Measurements from ENCODE around the gene UBXN1. TPM values are rescaled to one million over a fixed set of nuclear protein-coding genes. Genes with fewer than 3 reads are reported as not detected.
A peak's percentile ranks its signal among the peaks of the same experiment; 100 is the strongest.
"Not testable (repeated sequence)": the region's sequence is repeated elsewhere in the genome, so short reads cannot be mapped to it uniquely, and the experiment has no call there.

The UBXN1 gene
- total RNA-seq, 1 donor from 2014 or later, result 105 TPM

DNA sequence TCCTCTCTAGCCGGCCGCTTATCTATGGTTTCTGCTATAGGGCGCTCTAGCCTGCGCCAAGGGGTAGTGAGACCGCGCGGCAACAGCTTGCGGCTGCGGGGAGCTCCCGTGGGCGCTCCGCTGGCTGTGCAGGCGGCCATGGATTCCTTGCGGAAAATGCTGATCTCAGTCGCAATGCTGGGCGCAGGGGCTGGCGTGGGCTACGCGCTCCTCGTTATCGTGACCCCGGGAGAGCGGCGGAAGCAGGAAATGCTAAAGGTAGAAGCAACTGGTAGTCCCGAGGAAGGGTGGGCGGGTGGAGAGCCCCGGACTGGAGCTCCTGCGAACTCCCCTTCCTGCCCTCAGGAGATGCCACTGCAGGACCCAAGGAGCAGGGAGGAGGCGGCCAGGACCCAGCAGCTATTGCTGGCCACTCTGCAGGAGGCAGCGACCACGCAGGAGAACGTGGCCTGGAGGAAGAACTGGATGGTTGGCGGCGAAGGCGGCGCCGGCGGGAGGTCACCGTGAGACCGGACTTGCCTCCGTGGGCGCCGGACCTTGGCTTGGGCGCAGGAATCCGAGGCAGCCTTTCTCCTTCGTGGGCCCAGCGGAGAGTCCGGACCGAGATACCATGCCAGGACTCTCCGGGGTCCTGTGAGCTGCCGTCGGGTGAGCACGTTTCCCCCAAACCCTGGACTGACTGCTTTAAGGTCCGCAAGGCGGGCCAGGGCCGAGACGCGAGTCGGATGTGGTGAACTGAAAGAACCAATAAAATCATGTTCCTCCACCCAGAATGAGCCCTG is 7.1 kb downstream of the UBXN1 start, which contains the start of the genes LBHD1 and UQCC3:
Gene LBHD1, minus strand, starts transcription at position 660 of the 782 bp plus-strand sequence. CDS start 2,236 bp downstream, outside the sequence.
Gene UQCC3, plus strand, starts transcription at position 66 of the 782 bp plus-strand sequence. Its CDS starts 73 bp downstream, at position 139.
- DNase-seq (ENCODE audit: low read depth), result peak; percentile 75

DNA sequence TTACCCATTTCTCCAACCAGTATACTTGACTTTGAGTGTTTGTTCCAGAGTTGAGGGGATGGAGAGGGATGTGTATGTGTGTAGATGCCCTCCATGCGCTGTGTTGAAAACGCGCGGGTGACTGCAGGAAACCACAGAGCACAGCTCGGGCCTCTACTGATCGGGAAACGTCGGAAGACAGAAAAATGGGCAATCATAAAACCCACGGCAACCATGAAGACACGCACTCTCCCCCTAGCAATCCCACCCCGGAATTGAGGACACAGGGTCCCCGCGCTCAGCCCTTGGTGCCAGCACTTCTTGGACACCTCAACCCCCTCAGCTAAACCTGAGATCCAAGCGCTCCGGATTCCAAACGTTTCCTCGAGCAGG is 7.7 kb downstream of the UBXN1 start:
- peak; percentile 33 for DNase-seq (ENCODE audit: low read depth)

DNA sequence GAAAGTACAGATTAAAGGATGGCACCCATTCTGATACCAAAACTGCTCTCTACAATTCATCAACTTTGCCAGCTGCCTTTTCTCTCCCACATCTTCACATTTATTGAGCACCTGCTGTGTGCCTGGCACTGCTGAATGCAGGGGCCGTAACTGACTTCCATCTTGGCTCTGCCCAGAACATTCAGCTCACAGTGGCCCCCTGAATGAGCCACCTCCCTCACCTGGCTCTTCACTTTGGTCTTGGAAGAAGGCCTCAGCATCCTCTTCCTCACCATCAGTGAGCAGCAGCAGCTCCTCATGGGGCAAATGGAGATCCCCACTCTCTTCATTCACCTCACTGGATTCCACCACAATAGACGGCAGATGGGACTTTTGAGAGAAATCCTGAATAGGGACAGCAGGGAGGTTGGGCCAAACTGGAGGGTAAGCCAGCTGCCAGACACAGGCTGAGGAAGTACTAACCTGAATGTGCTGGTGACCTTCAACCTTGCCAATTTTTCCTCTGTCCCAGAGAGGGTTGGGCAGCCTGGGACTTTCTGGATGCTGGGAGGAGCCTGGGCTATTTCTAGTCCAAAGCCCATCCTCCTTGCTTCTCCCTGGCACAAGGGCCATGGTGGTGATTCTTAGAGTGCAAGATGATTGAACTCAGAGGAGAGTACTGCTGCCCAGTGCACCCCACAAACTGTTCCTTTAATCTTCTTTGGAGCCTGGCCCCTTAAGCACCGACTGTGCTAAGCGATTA is 9.3 kb downstream of the UBXN1 start:
- no peak for DNase-seq (ENCODE audit: low read depth)

DNA sequence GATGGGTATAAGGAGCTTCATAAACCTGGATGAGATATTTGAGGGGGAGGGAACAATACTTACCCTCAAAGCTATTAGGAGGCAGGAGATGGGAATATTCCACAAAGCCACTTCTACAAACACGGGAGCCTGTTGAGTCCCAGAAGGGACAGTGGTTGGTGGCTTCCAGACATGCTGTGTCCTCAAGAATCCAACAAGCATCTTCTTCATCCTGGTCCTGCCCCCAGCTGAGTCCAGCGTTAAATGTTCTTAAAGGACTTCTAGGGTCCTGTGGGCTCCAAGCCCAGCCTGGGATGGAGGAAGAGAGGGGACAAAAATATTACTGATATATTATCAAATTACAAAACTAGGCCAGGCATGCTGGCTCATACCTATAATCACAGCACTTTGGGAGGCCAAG is 11.4 kb downstream of the UBXN1 start:
- no peak for DNase-seq (ENCODE audit: low read depth)

DNA sequence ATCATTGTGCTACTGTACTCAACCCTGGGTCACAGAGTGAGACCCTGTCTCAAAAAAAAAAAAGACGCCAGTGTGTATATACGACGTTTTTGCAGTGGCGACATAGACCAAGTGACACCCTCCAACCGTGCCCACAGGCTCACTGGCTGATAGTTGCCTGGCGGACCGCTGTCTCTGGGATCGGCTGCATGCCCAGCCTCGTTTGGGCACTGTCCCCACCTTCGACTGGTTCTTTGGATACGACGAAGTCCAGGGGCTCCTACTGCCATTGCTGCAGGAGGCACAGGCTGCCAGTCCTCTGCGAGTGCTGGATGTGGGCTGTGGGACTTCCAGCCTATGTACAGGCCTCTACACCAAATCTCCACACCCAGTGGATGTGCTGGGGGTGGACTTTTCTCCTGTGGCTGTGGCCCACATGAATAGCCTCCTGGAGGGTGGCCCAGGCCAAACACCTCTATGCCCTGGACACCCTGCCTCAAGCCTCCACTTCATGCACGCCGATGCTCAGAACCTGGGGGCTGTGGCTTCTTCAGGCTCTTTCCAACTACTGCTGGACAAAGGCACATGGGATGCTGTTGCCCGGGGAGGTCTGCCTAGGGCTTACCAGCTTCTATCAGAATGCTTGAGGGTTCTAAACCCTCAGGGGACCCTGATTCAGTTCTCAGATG is 12.5 kb downstream of the UBXN1 start:
- no peak for DNase-seq (ENCODE audit: low read depth)

DNA sequence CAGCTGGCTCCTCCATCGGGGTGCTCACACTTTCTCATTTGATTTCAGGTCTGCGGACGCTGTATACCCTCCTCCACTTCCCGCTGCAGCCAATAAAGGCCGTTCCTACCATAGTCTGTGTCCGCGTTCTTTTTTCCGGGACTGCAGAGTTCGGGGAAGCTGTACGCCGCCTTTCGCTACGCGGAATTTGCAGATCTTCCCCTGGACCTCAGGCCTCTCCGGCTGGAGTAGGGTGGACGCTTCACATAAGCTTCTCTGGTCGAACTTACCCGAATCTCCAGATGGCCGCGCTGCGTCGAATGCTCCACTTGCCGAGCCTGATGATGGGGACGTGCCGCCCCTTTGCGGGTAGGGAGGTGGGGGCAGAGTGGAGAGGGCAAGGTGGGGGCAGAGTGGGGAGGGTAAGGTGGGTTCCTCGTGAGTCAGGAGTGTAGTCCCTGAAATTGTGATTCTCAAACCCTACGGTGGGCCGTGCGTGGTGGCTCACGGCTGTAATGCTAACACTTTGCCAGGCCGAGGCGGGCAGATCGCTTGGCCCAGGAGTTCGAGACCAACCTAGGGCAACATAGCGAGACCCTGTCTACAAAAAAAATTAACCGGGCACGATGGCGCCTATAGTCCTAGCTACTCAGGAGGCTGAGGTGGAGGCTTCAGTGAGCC is 13.1 kb downstream of the UBXN1 start:
- DNase-seq (ENCODE audit: low read depth), result peak; percentile 48

DNA sequence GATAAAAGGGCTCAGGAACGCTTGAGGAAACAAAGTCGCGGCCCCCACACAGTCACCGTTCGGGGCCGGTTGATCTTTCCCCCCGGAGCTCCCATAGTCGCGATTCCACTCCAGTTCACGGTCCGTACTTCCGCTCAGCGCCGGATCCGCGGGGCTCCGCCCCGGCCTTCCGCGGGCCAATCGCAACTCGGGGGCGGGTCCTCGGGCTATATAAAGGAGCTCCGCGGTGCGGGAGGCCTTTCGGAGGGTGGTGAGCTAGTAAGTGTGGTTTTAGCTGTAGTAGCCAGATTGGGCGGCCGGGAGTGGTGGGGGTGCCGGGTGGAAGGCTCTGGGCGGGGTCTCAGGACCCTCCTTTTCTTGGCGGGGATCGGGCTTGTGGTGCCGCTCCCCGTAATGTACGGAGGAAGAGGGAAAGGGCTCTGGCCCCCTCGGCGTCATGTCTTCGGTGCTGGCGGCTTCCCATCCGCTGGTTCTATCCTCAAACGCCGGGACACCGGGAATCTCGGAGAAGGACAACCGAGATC is 13.7 kb downstream of the UBXN1 start, which contains the start of the genes C11orf98 and CSKMT:
Gene C11orf98, minus strand, starts transcription at position 136 of the 524 bp plus-strand sequence. Its CDS starts 41 bp downstream, at position 95.
Gene CSKMT, plus strand, starts transcription at position 238 of the 524 bp plus-strand sequence. CDS start 568 bp downstream, outside the sequence.
- peak; percentile 74 for DNase-seq (ENCODE audit: low read depth)

DNA sequence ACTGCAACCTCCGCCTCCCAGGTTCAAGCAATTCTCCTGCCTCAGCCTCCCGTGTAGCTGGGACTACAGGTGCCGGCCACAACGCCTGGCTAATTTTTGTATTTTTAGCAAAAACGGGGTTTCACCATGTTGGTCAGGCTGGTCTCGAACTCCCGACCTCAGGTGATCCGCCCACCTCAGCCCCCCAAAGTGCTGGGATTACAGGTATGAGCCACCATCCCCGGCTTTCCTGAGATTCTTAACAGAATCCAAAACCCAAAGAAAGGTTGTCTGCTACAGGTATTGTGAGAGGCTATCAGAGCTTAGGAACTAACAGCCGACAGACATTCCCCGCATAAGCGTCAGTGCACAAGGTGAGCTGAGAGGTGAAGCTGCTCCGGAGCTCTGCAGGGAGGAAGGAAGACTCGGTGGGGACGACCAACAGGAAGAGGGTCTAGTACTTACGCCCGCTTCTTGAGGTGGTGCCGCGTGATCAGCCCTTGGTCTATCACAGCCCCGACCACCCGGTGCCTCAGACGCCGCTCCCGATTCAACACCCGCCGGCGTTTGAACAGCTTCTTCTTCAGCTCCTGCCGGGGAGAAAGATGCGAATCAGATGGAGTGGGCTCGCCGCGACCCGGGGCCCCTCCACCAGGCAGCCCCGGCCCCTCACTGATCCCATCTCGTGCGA is 14.3 kb downstream of the UBXN1 start:
- DNase-seq (ENCODE audit: low read depth), result peak; percentile 71

DNA sequence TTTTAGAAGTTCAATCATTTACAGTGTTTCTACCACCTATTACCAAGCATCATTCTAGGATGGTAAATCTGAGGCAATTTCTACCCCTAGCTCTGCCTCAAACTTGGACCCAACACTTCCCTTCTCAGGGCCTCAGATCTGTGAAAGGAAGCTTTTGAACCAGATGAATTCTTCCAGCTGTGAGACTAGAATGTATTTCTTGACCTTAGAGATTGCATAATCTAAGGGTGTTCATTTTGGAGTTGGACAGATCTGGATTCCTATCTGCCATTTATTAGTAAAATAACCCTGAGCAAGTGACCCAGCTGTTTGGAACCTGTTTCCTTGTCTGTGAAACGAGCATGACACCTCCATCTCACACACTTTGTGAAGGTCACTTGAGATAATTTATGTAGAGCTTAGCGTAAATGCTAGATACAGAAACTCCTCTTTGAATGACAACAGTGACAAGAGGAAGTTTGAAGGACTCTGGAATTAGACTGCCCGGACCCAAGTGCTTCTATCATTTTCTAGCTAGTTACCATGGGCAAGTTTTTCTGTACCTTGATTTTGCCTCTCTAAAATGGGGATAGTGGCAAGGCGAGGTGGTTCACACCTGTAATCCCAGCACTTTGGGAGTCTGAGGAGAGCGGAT is 22.0 kb downstream of the UBXN1 start:
- DNase-seq (ENCODE audit: low read depth), result no peak

DNA sequence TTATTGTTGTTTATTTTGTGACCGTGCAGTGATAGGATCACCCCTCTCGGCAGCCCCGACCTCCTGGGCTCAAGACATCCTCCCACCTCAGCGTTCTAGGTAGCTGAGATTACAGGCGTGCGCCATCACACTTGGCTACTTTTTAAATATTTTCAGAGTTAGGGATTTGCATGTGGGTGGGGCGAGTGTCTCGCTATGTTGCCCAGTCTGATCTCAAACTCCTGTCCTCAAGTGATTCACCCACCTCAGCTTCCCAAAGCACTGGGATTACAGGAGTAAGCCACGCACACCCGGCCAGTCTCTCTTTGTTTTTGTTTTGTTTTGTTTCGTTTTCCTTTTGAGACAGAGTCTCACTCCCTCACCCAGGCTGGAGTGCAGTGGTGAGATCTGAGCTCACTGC is 24.6 kb downstream of the UBXN1 start:
- DNase-seq (ENCODE audit: low read depth), result no peak

DNA sequence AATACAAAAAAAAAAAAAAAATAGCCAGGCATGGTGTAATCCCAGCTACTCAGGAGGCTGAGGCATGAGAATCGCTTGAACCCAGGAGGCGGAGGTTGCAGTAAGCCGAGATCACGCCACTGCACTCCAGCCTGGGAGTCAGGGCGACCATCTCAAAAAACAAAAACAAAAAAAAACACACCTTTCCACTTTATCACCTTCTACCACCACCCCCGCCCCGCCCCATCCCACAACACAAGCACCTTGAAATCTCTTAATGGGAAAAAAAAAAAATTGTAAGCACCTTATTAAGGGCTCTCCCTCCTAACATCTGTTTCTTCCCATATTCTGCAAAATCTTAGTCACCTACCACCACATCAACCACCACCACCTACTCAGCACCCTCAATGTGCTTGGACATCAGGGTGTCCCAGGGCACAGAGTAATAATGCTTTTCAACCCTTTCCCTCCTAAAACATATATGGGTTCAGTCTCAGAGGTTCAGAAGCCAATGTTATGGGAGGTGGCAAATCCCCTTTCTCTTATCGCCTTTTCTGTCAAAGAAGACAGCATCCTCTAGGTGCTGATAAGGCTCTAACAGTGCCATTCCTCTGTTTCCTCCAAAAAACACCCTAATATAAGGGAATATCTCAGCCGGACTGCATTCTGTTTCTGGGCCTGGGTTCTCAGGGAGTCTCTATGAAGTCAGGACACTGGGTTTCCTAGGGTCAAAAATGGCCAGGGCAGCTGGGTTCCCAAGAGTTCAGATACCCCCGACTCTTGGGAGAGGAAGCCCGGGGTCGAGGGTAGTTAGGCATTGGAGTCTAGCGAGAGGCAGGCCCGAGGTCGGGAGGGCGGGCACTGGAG is 26.5 kb downstream of the UBXN1 start:
- no peak for DNase-seq (ENCODE audit: low read depth)

DNA sequence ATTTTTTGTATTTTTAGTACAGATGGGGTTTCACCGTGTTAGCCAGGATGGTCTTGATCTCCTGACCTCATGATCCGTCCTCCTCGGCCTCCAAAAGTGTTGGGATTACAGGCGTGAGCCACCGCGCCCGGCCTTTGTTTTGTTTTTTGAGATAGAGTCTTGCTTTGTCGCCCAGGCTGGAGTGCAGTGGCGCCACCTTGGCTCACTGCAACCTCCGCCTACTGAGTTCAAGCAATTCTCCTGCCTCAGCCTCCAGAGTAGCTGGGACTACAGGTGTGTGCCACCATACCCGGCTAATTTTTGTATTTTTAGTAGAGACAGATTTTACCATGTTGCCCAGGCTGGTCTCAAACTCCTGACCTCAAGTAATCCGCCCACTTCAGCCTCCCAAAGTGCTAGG is 28.6 kb downstream of the UBXN1 start:
- DNase-seq (ENCODE audit: low read depth), result not testable (repeated sequence)

DNA sequence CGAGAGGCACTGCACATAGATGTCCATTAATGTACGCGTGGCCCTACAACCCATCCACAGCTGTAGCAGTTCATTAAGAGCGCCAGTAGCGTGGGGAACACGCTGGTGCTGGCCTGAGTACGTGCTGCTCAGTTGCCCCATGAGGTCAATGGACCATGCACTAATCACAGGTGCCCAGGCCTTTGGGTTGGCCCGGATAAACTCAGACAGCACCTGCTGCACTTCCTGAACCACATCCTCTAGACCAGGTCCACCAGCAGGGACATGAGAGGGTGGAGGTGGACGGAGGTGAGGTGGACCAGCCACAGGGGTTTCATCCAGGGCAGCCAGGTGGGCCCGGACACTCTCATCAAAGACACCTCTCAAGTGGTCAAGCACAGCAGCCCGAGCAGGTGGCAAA is 29.4 kb downstream of the UBXN1 start:
- DNase-seq (ENCODE audit: low read depth), result no peak

DNA sequence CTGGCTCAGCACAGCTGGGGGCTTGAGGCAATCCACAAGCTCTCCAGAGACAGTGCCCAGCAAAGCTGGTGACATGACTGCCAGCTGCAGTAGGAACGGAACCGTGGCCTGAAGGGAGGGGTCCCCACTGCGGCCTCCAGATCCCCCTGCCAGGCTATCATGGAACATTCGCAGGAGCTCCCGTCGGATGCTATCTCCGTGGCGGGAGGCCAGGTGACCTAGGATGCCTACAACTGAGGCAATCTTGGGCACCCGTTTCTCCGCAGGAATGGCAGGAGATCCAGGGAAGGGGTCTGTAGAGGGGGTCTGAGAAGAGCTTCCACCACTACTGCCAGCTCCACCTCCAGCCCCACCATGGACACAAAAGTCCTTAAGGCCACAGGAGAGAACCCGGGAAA is 29.9 kb downstream of the UBXN1 start:
- no peak for DNase-seq (ENCODE audit: low read depth)

DNA sequence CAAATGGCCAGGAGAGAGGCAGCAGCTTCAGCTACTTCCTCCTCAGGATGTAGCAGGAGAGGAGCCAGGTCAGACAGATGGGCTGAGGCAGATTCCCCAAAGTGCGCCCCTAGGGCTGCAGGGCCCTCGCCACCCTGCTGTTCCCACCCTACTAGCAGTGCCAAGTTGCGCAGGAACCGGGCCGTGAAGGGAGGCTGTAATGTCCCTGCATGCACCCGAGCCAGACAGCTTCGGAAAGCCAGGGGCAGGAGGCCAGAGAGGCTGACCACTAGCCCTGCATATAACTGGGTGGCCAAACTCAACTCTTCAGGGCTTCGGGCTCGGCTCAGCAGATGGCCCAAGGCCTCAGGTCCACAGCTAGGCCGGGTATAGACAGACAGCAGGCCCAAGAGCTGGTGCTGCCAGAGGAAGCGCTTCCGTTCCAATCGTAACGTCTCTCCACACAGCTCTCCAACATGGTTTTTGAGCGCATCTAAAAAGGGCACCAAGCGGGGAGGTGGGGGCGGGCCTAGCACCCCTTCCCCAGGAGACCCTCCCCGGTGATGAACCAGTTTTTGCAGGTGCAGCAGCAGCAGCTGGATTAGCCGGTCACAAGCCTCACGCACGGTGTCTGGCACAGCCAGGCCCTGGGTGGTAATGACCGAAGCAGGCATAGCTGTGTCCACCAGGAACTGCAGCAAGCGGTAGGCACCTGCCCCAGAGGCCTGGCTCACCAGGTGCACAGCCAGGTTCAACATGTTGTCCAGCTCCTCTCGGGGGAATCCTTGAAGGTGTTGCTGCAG is 30.5 kb downstream of the UBXN1 start:
- no peak for DNase-seq (ENCODE audit: low read depth)

DNA sequence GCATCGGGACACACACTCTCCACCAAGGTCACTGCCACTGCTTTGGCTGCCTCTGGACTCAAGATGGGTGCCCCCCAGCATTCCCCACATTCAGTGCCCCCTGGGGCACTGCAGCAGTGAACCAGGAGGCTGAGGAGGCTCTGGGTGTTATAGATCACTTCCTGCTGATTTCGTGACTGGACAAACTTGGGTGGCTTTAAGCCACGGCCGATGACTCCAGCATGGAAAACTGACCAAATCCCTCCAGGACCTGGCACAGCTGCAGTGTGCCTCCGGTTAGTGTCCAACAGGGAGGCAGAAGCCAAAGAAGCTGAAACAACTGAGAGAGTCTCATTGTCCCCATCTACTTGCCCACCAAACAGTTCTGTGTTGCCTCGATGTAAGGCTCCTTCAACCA is 31.3 kb downstream of the UBXN1 start:
- no peak for DNase-seq (ENCODE audit: low read depth)

DNA sequence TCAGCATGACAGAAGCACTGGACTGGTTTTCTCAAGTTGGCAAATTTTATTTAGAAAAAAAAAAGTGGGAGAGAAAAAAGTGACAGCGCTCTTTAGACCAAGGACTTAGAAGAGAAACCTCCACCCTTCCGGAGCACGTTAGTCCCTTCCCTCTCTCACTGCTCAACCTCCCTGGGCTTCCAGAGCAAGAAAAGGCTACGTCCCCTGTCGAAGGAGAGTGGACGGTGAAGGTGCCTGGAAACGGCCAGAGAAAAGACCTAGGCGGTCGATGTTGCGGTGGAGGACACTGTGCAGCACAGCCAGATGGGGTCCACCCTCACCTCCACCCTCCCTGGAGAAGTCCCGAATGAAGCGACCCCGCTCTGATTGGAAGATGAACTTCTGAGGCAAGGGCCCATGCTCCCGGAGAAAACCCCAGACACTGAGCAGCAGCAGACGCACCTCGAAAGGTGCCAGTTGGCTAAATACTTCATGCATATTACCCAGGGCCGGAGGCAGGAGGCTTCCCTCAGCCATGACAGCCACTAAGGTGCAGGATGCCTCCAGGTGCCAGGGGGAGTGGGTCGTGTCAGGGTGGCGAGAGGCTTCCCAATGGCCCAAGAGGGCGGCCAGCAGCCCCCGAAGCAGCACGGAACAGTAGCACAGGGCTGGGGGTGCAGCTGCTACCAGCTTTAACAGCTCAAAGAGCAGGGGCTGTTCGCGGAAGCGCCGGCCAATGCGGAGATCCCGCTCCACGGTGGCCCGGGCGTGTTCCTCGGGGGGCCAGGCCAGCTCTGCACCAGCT is 31.9 kb downstream of the UBXN1 start:
- DNase-seq (ENCODE audit: low read depth), result no peak

Data from renal cortical epithelial cell (primary cell).